Stimulated activated CD4-positive, alpha-beta T cell treated with anti-CD3 and anti-CD28 coated beads, Interleukin-2, amount 100 ng/mL, for 48 hours (primary cell): ENCODE measurements around the gene CCDC159.
"Not testable (repeated sequence)": the region's sequence is repeated elsewhere in the genome, so short reads cannot be mapped to it uniquely, and the experiment has no call there.

Experiments
- DNase-seq, 2 donors: peaks; one replicate each; pipeline ENCODE4 v3.0.0-alpha.2; 2020

The CCDC159 gene

DNA sequence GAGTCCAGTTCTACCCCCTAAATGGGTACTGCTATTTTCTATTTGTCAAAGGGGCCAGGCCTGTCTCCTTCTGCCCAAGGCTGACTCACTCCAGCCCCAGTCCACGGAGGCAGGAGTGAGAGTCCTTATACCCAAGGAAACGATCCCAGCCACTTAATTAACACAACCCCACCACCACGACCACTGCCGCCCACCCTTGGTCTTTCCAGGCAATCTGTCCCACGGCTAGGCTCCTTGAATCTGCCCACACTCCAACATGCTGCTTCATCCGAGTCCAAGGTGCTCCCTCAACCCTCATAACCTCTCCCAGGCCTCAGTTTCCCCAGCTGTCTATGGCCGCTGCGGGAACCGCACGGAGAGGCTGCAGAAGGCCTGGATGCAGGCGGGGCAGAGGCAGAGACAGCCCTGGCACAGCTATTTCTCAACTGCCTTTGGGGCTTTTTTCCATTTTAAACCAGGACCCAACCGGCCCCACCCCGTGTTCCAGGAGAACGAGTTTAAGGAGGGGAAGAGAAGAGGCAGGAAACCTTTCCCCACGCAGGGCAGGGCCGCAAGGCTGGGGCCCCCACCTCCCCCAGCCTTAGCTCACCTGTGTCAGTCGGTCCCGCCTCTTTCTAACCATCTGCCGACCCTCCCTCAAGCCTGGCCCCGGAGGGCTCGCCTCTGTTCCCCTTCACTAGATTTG is 7.6 kb upstream of the CCDC159 start:
- DNase-seq: no peak

DNA sequence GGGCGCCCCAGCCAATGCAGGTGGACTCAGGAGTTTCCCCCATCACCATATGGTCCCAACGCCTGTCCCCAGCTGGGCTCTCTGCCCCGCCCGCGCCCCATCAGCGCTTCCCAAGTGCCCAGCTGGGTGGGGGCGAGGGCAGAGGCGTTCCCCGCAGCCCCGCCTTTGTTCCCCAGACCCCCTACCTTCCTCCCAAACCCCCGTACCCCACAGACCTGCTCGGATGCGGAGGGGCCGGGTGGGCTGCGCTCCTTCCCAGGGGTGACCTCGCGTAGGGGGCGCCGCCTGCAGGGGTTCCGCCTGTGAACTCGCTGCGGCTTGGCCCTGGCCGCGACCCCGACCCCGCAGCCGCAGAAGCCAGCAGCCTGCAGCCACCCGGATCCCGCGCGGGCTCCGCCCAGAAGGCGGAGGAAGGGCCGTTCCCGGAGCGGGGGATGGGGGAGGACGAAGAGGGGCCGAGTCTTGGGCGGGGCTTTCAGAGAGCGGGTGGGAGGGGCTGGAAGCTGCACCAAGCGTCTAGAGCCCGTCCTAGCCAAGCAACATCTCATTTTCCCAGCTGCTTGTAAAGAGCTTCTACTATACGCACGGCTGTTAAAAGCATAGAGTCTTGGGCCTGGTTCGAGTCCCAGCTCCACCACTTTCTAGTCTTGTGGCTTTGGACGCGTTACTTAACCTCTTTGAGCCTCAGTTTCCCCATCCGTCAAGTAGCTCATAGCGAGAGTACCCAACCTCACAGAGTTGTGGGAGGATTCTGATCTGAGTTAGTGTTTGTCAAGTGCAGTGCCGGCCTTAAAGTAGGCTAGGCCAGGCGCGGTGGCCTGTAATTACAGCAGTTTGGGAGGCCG is 6.8 kb upstream of the CCDC159 start, which contains the start of gene RAB3D:
Gene RAB3D, minus strand, starts transcription at position 404 of the 845 bp plus-strand sequence. CDS start 2,258 bp downstream, outside the sequence.
- DNase-seq: peak; percentile 81 to 82

DNA sequence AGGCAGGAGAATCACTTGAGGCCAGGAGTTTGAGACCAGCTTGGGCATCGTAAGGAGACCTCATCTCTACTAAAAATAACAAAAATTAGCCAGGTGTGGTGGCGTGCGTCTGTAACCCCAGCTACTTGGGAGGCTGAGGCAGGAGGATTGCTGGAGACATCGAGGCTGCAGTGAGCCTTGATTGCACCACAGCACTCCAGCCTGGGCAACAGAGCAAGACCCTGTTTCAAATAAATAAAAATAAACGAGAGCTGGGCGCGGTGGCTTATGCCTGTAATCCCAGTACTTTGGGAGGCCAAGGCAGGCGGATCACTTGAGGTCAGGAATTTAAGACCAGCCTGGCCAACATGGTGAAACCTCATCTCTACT is 6.2 kb upstream of the CCDC159 start:
- not testable (repeated sequence) for DNase-seq

DNA sequence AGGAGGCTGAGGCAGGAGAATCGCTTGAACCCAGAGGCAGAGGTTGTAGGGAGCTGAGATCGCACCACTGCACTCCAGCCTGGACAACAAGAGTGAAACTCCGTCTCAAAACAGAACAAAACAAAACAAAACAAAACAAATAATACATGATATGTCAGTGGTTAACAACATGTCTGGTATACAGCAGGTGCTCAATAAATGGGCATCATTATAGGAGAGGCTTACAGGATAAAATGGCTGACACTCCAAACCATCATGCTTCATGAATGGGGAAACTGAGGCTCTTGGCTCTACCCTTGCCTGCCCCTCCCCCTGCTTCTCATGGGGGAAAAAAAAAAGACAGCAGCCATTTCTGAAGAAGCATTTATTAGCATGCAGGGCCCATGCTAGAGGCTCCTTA is 3.9 kb upstream of the CCDC159 start:
- no peak for DNase-seq

DNA sequence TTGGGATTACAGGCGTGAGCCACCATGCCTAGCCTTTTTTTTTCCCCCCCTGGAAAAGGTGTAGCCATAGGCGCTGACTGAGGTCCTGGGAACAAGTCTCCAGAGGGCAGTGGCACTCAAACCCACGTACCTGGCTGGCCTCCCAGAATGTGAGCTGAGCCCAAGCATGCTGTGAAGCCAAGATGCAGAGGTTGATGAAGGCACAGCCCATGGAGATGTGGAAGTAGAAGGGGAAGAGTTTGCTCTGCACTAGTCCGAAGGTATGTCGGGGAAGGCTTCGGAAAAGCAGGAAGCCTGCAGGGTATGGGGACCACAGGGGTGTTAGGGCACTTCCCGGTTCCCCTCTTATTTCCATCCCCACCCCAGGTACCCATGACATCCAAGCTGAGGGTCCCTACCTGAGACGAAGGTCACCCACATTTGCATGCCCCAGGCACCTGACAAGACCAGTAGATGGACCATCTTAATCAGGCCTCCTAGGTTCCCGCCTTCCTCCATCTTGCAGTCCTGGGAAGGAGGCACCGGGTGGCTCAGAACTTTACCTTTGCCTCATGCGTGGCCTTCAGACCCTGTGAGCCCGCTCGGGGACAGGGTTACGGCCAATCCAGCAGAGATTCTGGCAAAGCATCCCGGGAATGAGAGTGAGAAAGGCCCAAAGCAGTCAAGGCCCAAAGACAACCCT is 1.1 kb upstream of the CCDC159 start:
- no peak for DNase-seq

DNA sequence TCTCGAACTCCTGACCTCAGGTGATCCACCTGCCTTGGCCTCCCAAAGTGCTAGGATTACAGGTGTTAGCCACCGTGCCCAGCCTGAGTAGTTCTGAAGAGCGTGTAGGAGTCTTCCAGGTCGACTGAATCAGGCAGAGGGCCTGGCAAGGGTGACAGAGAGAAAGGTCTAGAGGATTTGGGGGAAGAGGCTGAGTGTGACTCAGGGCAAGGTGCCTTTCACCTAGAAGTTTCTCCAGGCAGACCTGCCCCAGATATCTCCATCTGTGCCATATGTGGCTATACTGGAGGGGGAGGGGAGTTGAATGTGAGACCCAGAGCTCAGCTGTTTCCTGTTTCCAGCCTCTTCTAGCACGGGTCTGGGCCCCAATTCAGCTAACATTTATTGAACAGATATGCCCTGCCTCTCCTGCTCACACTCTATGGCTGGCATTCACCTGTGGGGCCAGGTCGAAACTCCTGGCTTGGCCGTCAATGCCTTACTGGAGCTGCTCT is 1.3 kb downstream of the CCDC159 start:
- DNase-seq: no peak

DNA sequence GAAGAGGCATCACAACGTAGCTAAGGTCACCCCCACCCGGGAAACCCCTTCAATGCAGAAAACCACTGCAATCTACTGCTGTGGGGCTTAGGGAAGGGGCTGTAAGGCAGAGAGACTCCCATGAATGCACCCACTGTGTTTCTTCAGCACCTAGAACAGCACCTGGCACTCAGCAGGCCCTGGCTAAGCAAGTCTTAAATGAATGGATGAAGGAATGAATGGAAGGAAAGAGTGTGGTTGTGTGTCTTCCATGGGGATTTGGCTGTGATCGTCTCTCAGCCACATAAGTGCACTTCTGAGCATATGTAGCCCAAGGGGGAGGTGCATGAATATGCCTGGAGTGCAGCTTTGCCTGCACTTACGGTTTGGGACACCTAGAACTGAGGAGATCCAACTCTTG is 2.9 kb downstream of the CCDC159 start:
- no peak for DNase-seq

DNA sequence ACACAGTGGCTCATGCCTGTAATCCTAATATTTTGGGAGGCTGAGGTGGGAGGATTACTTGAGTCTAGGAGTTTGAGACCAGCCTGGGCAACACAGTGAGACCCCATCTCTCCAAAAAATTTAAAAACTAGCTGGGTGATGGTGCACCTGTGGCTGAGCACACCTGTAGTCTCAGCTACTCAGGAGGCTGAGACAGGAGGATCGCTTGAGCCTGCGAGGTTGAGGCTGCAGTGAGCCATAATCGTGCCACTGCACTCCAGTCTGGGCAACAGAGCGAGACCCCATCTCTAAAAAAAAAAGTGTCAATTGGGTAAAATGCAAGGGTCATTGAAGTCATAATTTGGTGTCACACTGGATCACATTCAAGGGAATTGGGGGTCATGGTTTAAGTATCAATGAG is 7.8 kb downstream of the CCDC159 start:
- not testable (repeated sequence) for DNase-seq

DNA sequence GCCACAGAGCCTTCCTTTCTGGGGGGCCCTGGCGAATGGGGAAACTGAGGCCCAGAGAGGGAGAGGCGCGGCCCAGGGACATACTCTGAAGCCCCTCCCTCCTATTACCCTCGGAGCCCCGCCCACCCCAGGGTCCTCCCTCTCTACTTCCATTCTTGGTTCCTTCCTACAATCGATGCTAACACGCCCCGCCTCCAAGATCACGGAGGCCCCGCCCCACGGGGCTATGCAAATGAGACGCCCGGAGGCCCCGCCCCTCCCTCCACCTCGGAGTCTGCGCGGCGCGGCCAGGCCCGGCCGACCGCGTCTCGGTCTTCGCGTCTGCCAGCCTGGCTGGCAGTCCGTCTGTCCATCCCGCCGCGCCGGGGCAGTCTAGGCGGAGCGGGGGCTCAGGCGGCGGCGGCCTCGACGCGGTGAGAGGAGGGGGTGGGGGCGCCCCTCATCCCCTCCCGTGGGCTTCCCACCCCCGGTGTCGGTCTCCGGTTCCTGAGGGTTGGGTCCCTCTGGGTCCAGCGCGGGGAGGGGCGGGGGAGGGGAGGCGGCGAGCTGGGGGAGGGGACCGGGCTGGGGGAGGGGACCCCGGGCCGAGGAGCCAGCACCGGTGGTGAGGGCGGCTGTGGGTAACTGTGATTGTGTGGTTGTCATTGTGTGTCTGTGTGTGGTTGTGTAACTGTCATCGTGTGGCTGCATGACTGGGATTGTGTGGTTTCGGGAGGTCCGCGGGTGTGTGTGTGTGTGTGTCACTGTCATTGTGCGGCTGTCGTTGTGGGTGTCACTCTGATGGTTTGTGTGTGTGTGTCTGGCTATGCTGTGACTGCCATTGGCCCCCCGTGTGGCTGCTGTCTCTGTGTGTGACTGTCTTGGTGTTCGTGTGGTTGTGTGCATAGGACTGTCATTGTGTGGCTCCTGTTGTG is 9.1 kb downstream of the CCDC159 start, which contains the start of gene PLPPR2:
Gene PLPPR2, plus strand, starts transcription at position 273 of the 914 bp plus-strand sequence. CDS start 2,242 bp downstream, outside the sequence.
- peak; percentile 80 to 83 for DNase-seq

DNA sequence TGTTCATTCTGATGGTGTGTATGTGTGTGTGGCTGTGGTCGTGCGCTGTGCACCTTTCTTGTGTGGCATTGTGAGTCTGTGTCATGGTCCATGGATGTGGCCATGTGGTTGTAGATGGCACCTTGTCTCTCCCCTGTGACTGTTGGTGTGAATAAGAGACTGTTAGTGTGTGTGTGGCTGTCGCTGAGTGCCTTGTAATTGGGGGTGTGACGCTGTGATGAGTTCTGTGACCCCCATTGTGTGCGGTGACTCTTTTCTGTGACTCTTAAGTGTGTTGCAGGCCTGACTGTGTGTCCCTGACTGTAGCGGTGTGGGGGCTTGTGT is 9.7 kb downstream of the CCDC159 start:
- DNase-seq: no peak

DNA sequence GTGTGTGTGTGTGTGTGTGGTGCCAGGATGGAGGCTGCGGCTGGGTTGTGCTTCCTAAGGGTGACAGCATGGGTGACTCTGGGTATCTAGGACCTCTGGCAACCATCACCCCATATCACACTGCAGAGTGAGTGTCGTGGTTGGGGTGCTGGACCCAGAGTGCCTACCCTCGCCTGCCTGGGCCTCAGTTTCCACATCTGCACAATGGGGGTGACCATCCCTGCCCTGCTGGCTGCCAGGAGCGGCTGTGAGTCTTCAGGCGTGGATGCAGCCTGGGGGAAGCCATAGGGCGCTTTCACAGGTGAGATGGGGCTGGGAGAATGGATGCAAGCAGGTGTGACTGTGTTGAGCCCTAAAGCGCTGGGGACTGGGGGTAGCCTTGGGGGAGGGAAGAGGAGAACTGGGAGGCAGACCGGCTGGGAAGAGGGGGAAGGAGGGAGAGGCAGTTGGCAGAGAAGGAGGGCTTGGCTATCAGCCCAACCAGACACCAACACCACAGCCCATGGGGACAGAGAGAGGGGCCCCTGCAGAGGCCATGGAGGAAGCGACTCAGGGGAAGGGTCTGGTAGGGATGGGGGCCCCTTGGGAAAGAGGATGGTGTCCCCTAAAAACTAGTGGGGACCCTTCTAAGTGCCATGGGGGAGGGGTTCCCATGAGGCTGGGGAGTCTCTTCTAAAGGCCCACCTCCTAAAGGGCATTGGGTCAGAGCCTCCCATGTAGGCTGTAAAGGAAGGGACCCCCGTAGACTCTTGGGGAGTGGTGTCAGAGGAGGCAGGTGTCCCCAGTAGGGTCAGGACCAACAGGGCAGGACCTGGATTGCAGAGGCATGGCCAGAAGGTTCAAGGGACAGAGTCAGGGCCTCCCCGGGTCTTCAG is 10.6 kb downstream of the CCDC159 start:
- no peak for DNase-seq

DNA sequence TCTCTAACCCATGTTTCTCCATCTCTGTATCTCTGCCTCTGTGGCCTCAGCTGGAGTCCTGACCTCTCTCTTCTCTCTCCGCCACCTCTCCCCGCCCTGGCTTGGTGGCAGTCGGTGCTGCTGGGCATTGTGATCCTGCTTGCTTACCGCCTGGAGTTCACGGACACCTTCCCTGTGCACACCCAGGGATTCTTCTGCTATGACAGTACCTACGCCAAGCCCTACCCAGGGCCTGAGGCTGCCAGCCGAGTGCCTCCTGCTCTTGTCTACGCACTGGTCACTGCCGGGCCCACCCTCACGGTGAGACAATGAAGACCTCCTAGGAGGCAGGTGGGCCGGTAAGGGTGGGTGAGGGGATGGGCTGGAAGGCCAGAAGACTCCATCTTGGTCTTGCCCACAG is 13.1 kb downstream of the CCDC159 start:
- DNase-seq: no peak

DNA sequence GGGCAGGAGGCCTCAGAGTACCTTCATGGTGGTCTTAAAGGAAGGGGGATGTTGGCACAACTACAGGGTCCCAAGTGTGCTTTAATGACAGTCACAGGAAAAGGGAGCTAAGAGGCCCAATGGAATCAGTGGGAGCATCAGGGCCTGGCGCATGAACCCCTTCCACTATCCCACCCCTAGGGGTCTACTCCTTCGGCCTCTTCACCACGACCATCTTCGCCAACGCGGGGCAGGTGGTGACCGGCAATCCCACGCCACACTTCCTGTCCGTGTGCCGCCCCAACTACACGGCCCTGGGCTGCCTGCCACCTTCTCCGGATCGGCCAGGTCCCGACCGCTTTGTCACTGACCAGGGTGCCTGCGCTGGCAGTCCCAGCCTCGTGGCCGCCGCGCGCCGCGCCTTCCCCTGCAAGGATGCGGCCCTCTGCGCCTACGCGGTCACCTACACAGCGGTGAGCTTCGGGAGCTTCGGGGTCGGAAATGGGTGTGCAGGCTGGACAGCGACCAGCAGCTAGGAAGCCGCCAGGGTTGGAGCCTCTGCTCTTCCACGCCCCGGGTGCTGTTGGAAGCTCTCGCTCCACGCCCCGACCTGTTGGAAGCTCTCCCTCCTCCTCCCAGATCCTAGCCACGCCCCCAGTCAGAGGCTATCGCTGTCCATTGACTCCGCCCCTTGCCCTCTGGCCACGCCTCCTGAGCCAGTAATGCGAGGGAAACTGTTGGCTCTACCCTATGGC is 14.9 kb downstream of the CCDC159 start:
- no peak for DNase-seq

DNA sequence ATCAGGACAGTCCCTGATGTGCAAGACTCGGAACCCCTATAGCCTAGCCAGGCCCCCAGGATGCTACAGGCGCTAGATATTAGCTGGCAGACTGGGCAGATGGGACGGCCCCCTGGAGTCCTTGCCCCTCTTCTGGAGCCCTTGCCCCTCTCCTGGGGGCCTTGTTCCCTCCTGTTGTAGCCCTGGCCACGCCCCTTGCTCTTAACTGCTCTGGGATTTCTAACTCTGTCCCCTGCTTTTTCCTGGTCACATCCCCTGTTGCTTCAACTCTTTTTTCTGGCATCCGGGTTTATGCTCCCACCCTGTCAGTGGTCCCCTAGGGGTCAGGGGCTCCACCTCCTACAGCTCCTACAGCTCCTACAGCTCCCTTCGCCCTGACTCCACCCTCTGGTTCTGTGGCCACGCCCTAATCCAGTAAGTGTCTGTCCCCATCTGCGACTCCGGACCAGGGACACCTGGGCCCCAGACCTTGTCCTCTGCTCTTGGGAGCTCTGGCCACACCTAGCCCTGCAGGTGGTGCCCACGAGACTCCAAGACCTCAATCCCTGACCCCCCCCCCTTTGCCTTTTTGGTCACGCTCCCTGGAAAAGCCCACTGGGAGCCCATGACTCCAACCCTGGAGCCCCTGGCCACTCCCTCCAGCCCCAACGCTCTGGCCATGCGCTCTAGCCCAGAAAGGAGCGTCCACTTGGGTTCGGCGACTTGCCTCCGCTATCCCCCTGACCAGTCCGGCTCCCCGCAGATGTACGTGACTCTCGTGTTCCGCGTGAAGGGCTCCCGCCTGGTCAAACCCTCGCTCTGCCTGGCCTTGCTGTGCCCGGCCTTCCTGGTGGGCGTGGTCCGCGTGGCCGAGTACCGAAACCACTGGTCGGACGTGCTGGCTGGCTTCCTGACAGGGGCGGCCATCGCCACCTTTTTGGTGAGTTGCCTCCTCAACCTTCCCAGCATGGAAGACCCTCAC is 15.7 kb downstream of the CCDC159 start:
- DNase-seq: no peak

DNA sequence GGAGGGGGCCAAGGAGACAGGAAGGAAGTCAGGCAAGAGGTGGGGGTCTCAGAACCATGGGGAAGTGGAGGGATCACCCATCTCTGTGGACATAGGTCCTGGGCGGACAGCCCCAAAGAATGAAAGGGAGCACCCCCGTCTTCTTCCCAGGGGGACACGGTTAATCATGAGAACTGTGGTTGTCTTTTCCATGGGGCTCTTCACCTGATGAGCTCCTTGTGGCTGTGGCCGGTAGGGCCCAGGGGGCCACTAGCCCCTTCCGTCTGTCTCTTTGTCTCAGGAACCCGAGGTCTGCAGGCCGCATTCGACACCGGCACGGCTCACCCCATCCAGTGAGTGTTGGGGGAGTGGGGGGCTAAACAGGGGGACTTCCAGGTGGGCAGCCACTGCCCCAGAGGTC is 17.6 kb downstream of the CCDC159 start:
- DNase-seq: no peak

DNA sequence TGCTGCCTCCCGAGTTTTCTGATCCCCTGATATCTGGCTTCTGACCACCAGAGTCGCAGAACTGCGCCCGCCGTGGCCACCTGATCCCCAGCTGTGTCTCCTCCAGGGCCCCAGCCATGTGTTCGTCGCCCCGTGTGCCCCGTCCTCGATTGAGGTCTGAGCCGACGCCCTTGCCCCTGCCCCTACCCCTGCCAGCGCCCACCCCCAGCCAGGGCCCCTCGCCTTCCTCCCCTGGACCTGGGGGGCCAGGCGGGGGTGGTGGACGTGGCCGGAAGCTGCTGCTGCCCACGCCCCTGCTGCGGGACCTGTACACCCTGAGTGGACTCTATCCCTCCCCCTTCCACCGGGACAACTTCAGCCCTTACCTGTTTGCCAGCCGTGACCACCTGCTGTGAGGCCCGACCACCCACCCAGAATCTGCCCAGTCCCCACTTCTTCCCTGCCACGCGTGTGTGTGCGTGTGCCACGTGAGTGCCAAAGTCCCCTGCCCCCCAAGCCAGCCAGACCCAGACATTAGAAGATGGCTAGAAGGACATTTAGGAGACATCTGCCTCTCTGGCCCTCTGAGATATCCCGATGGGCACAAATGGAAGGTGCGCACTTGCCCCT is 18.1 kb downstream of the CCDC159 start:
- no peak for DNase-seq

DNA sequence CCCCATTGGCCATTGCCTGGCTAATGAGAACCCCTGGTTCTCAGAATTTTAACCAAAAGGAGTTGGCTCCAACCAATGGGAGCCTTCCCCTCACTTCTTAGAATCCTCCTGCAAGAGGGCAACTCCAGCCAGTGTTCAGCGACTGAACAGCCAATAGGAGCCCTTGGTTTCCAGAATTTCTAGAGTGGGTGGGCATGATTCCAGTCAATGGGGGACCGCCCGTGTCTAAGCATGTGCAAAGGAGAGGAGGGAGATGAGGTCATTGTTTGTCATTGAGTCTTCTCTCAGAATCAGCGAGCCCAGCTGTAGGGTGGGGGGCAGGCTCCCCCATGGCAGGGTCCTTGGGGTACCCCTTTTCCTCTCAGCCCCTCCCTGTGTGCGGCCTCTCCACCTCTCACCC is 18.6 kb downstream of the CCDC159 start:
- no peak for DNase-seq

DNA sequence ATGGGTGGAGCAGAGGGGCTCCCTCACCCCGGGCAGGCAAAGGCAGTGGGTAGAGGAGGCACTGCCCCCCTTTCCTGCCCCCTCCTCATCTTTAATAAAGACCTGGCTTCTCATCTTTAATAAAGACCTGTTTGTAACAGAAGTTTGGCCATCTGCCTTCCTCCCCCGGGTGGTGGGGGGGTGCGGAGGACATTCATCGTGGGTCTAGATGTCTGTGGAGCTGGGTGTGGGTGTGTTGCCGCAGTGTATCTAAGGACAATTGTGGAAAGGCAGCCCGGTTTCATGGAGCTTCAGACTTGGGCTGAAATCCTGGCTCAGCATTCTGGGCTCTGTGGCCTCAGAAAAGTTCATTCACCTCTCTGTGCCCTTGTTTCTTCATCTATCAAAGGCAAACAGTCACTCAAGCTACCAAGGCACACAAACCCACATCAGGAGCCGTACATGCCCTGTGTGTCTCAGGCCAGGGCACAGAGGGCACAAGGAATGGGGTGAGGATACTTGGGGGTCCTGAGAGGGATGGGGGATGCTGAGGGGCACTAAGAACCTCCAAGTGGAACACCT is 19.3 kb downstream of the CCDC159 start:
- DNase-seq: no peak

DNA sequence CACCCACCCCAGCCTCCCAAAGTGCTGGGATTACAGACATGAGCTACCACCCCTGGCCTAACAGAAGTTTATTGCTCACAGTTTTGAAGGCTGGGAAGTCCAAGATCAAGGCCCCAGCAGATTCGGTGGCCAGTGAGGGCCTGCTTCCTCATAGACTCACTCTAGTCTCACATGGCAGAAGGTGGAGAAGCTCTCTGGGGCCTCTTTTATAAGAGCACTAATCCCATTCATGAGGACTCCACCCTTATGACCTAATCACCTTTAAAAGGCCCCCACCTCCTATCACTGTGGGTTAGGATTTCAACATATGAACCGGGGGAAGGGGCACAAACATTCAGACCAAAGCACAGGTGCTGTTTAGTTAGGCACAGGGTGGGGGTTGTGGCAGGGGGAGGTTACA is 21.2 kb downstream of the CCDC159 start:
- no peak for DNase-seq
